A549 (cell line): ENCODE results near the gene ARFIP1. TPM values are rescaled to one million over a fixed set of nuclear protein-coding genes. Genes with fewer than 3 reads are reported as not detected.

ENCODE experiments used
- ATAC-seq, 2 experiments: fragments of 200-7000 bp in 1 of 2; fragments of >200 bp in 1 of 2; cut with Nextera tagmentation in 1 of 2; cut with Tn5 transposase in 1 of 2; 3 replicates each; pipeline versions ENCODE4 v1.8.0 to v1.9.1; 2018 to 2020; ENCODE audit warnings: mild to moderate bottlenecking in 1 of 2, moderate library complexity in 1 of 2
- CTCF ChIA-PET: fragments of 300-600 bp; sonication (Branson Sonifier 250); formaldehyde crosslinking; extraction: SDS; loops from one replicate; lab custom pipeline; 2021; ENCODE audit warnings: antibody characterized with exemption, inconsistent platforms; lab: Yijun Ruan, JAX
- POLR2A ChIA-PET: fragments of 350-600 bp; formaldehyde crosslinking; extraction: SDS; loops from one replicate; lab custom pipeline; 2021; ENCODE audit warnings: antibody characterized with exemption, inconsistent platforms; lab: Yijun Ruan, JAX
- DNase-seq, 2 experiments: peaks; one replicate each; pipeline versions ENCODE4 v3.0.0 to v3.0.0-alpha.2; 2011 to 2016; ENCODE audit warnings: low read depth in 1 of 2, low spot score in 1 of 2
- FAIRE-seq: peaks from 2 replicates; lab custom pipeline; 2011; peaks lifted over from hg19 to GRCh38; lab: Jason Lieb, UNC
- H3K27ac ChIP-seq, 2 experiments: fragments of >200 bp; sonication (Bioruptor Twin); formaldehyde crosslinking; 3 replicates each; pipeline ENCODE4 v1.5.1; 2016 to 2017
- H3K4me1 ChIP-seq: fragments of >200 bp; sonication (Bioruptor Twin); formaldehyde crosslinking; 3 replicates; pipeline ENCODE4 v1.6.1; 2016
- H3K4me2 ChIP-seq: fragments of >200 bp; sonication (Bioruptor Twin); formaldehyde crosslinking; 3 replicates; pipeline ENCODE4 v1.6.1; 2016
- H3K4me3 ChIP-seq: fragments of >200 bp; sonication (Bioruptor Twin); formaldehyde crosslinking; 3 replicates; pipeline ENCODE4 v1.5.1; 2016
- H3K9me3 ChIP-seq: fragments of >200 bp; sonication (Bioruptor Twin); formaldehyde crosslinking; 3 replicates; pipeline ENCODE4 v1.6.1; 2016
- BHLHE40 ChIP-seq: IDR thresholded peaks from 2 replicates; pipeline ENCODE4 v1.6.1; 2012; ENCODE audit warnings: low read depth, low read length, inconsistent platforms
- E2F6 ChIP-seq: IDR thresholded peaks from 2 replicates; pipeline ENCODE4 v1.6.1; 2012; ENCODE audit warnings: low read depth, borderline replicate concordance
- ELK1 ChIP-seq: fragments of 150-350 bp; IDR thresholded peaks from 2 replicates; pipeline ENCODE4 v1.6.1; 2014; ENCODE audit warnings: low read depth, mild to moderate bottlenecking, low read length
- EP300 ChIP-seq, 2 experiments: fragments of >200 bp; sonication (Bioruptor Twin); formaldehyde crosslinking; IDR thresholded peaks; 2 replicates in 1 of 2; 3 replicates in 1 of 2; pipeline ENCODE4 v1.6.1; 2016 to 2017
- KDM1A ChIP-seq: fragments of 200-600 bp; sonication (generic); IDR thresholded peaks from 2 replicates; pipeline ENCODE4 v1.6.1; 2016; ENCODE audit warnings: low read depth, mild to moderate bottlenecking
- MAFK ChIP-seq: fragments of 450-650 bp; IDR thresholded peaks from 2 replicates; pipeline ENCODE4 v1.6.1; 2014; ENCODE audit not compliant: partially characterized antibody
- MAX ChIP-seq: IDR thresholded peaks from 2 replicates; pipeline ENCODE4 v1.6.1; 2012
- MAZ ChIP-seq: fragments of 150-350 bp; IDR thresholded peaks from 2 replicates; pipeline ENCODE4 v1.6.1; 2014; ENCODE audit warnings: antibody characterized with exemption, low read depth, low read length, borderline replicate concordance
- PBX3 ChIP-seq: IDR thresholded peaks from 2 replicates; pipeline ENCODE4 v1.6.1; 2012
- POLR2AphosphoS2 ChIP-seq: conservative IDR thresholded peaks from 2 replicates; pipeline ENCODE4 v1.6.1; 2012; ENCODE audit warnings: low read length, improper control_type of control experiment, inconsistent platforms
- RAD21 ChIP-seq, 2 experiments: fragments of >200 bp in 1 of 2; sonication (Bioruptor Twin) in 1 of 2; formaldehyde crosslinking in 1 of 2; IDR thresholded peaks in 1 of 2; conservative IDR thresholded peaks in 1 of 2; 2 replicates in 1 of 2; 3 replicates in 1 of 2; pipeline ENCODE4 v1.6.1; 2012 to 2018; ENCODE audit warnings: inconsistent platforms in 1 of 2
- REST ChIP-seq: fragments of 200-600 bp; sonication (generic); IDR thresholded peaks from 2 replicates; pipeline ENCODE4 v1.6.1; 2016; ENCODE audit warnings: antibody characterized with exemption, mild to moderate bottlenecking, moderate library complexity
- RFX5 ChIP-seq: fragments of 450-650 bp; IDR thresholded peaks from 2 replicates; pipeline ENCODE4 v1.7.1; 2014; ENCODE audit warnings: antibody characterized with exemption, mild to moderate bottlenecking, moderate library complexity
- ZC3H11A ChIP-seq: fragments of 450-650 bp; IDR thresholded peaks from 2 replicates; pipeline ENCODE4 v1.6.1; 2014; ENCODE audit warnings: antibody characterized with exemption, mild to moderate bottlenecking
- ZFP36 ChIP-seq: fragments of 450-650 bp; IDR thresholded peaks from 2 replicates; pipeline ENCODE4 v1.6.1; 2014; ENCODE audit warnings: borderline replicate concordance; ENCODE audit not compliant: partially characterized antibody
- WGBS: methylation state at CpG from one replicate; pipeline ENCODE4 v1.1.6; 2017; ENCODE audit errors: missing lambda C conversion rate; 5-methylcytosine and 5-hydroxymethylcytosine counted together
- polyA plus RNA-seq, 4 experiments: library from polyadenylated mRNA; depleted of rRNA in 3 of 4; stranded (reverse); fragments of >200 nt; fragmentation: RNase III in 1 of 4; extraction: RNeasy Plus Mini Kit Qiagen cat#74134 plus additional on column Dnase treatment in 1 of 4; gene quantifications; 2 replicates in 3 of 4; 3 replicates in 1 of 4; pipeline ENCODE4 v1.2.3, GENCODE V29; 2011 to 2017

ARFIP1 gene
- polyA plus RNA-seq, 2 of the 4 experiments (the other 2 are of a cell fraction), result 17.1 to 39.2 TPM

GRCh38 chr4:152773339-152773738 lies 6.4 kb upstream of the ARFIP1 start:
- DNase-seq, result no peak
- no peak for FAIRE-seq
- H3K4me1 ChIP-seq, result peaks cover 10% of the 10 kb centered on the region
- no peak overlapping the region for H3K27ac ChIP-seq
- CTCF ChIA-PET, result no interaction called here
- no peak overlapping the region for H3K4me3 ChIP-seq
- H3K4me2 ChIP-seq, result no peak overlapping the region
- H3K9me3 ChIP-seq, result no peaks in the 10 kb centered on the region
- no peak for TF ChIP-seq RAD21 (conservative IDR thresholded peaks at IDR 0.05 in 1 of 2, IDR thresholded peaks at IDR 0.05 in 1 of 2)
- no peak for TF ChIP-seq ZFP36
- peak; percentile 80 for TF ChIP-seq MAFK
- WGBS, result 75% methylated on average over 2 of the region's 2 CpGs
- POLR2A ChIA-PET, result no interaction called here
- no peak for ATAC-seq

GRCh38 chr4:152773953-152774352 lies 5.8 kb upstream of the ARFIP1 start:
- FAIRE-seq (no peak), ATAC-seq (no peak), DNase-seq (no peak)
- H3K4me2 ChIP-seq, result no peak overlapping the region
- no peak overlapping the region for H3K27ac ChIP-seq
- no peaks in the 10 kb centered on the region for H3K9me3 ChIP-seq
- H3K4me3 ChIP-seq, result no peak overlapping the region
- peaks cover 14% of the 10 kb centered on the region for H3K4me1 ChIP-seq
- 40% methylated on average over 1 of the region's 1 CpG for WGBS
- TF ChIP-seq EP300 (IDR thresholded peaks at IDR 0.05) (no peak), POLR2AphosphoS2 (no peak), PBX3 (no peak), MAX (no peak), BHLHE40 (no peak)
- TF ChIP-seq, all 56 proteins: peak for 0
- ChIA-PET CTCF (no interaction called here), POLR2A (no interaction called here)

- peak overlapping the region; percentile 34; the same call in 1 of the 3 replicates for H3K4me2 ChIP-seq
- no peaks in the 10 kb centered on the region for H3K9me3 ChIP-seq
- H3K27ac ChIP-seq, result no peak overlapping the region
- ChIA-PET POLR2A (no interaction called here), CTCF (no interaction called here)
- DNase-seq (no peak), ATAC-seq (no peak), FAIRE-seq (no peak)
- no peak overlapping the region for H3K4me3 ChIP-seq
- H3K4me1 ChIP-seq, result peaks cover 16% of the 10 kb centered on the region
- no peak for TF ChIP-seq ELK1
- TF ChIP-seq REST, result no peak
- TF ChIP-seq MAZ, result no peak
- TF ChIP-seq, all 56 proteins: peak for 0
Measured at GRCh38 chr4:152776352-152776751, 3.4 kb upstream of the ARFIP1 start.

GRCh38 chr4:152777488-152777887 lies 2.3 kb upstream of the ARFIP1 start:
- CTCF ChIA-PET, result no interaction called here
- POLR2A ChIA-PET, result interaction anchor here (0.5 kb wide), 1 partner anchor 276 kb away, joined by 3 read pairs; no protein-coding TSS in a partner anchor
- FAIRE-seq (no peak), DNase-seq (no peak), ATAC-seq (no peak)
- H3K4me1 ChIP-seq, result peaks cover 24% of the 10 kb centered on the region
- WGBS, result 90% methylated on average over 1 of the region's 1 CpG
- H3K27ac ChIP-seq, result no peak overlapping the region
- H3K4me3 ChIP-seq, result no peak overlapping the region
- H3K9me3 ChIP-seq, result no peaks in the 10 kb centered on the region
- H3K4me2 ChIP-seq, result no peak overlapping the region
- TF ChIP-seq KDM1A (no peak), E2F6 (no peak), ZC3H11A (no peak), RFX5 (no peak), EP300 (IDR thresholded peaks at IDR 0.05) (no peak)
